Hepatocyte (in vitro differentiated cells): ENCODE results near the gene FCRLA.

Experiments used
- EZH2 ChIP-seq: fragments of 200-600 bp; sonication (generic); IDR thresholded peaks from 2 replicates; pipeline ENCODE4 v1.6.1; 2016; ENCODE audit warnings: antibody characterized with exemption, mild to moderate bottlenecking, borderline replicate concordance
- TF ChIP-seq, protein P1 (sequence below): fragments of 200-600 bp; sonication (generic); IDR thresholded peaks from 2 replicates; pipeline ENCODE4 v1.5.1; 2016; ENCODE audit warnings: antibody characterized with exemption, mild to moderate bottlenecking; ENCODE audit not compliant: poor library complexity

- no peak for TF ChIP-seq EZH2
- TF ChIP-seq, protein P1, sequence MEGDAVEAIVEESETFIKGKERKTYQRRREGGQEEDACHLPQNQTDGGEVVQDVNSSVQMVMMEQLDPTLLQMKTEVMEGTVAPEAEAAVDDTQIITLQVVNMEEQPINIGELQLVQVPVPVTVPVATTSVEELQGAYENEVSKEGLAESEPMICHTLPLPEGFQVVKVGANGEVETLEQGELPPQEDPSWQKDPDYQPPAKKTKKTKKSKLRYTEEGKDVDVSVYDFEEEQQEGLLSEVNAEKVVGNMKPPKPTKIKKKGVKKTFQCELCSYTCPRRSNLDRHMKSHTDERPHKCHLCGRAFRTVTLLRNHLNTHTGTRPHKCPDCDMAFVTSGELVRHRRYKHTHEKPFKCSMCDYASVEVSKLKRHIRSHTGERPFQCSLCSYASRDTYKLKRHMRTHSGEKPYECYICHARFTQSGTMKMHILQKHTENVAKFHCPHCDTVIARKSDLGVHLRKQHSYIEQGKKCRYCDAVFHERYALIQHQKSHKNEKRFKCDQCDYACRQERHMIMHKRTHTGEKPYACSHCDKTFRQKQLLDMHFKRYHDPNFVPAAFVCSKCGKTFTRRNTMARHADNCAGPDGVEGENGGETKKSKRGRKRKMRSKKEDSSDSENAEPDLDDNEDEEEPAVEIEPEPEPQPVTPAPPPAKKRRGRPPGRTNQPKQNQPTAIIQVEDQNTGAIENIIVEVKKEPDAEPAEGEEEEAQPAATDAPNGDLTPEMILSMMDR, result no peak
Measured at GRCh38 chr1:161736335-161736969, 29.4 kb downstream of the FCRLA start.
